Measurements from ENCODE around the gene TOX3. TPM values are rescaled to one million over a fixed set of nuclear protein-coding genes. Genes with fewer than 3 reads are reported as not detected.

Gene TOX3
- total and polyA plus RNA-seq, 7 donors: 0.03 to 0.10 TPM; not detected in 5

DNA sequence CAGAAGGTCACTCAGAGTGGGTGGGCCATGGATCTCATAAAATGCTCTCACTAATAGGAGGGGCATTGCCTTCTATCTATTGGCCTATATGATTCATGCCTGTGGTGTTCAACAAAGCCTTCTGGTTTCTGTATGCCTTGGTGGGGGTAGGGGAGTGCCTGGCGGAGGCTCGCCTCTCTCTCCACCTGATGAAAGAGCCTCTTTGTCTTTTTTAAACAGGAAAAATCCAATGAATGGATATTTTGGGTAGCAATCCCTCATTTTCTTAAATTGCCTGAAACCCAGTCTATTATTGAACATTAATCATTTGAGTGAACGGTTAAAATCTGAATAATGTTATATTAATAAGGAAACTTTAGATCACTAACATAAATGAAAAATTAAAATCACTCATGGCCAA is 90.6 kb downstream of the TOX3 start:
- no peak overlapping the region for H3K27ac ChIP-seq
- no peaks in the 10 kb centered on the region for H3K4me1 ChIP-seq
- intact Hi-C loops (cut with DNase I): no loop called here
- WGBS, 3 donors: 89 to 96% (median 93%) methylated on average over 3 of the region's 3 CpGs
- H3K27me3 ChIP-seq (ENCODE audit: insufficient read depth in 3 of 3, low read length in 2 of 3): no peaks in the 10 kb centered on the region
- no peak overlapping the region for H3K4me3 ChIP-seq
- TF ChIP-seq, protein P1, sequence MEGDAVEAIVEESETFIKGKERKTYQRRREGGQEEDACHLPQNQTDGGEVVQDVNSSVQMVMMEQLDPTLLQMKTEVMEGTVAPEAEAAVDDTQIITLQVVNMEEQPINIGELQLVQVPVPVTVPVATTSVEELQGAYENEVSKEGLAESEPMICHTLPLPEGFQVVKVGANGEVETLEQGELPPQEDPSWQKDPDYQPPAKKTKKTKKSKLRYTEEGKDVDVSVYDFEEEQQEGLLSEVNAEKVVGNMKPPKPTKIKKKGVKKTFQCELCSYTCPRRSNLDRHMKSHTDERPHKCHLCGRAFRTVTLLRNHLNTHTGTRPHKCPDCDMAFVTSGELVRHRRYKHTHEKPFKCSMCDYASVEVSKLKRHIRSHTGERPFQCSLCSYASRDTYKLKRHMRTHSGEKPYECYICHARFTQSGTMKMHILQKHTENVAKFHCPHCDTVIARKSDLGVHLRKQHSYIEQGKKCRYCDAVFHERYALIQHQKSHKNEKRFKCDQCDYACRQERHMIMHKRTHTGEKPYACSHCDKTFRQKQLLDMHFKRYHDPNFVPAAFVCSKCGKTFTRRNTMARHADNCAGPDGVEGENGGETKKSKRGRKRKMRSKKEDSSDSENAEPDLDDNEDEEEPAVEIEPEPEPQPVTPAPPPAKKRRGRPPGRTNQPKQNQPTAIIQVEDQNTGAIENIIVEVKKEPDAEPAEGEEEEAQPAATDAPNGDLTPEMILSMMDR (IDR thresholded peaks at IDR 0.05): no peak
- DNase-seq: no peak
- H3K9me3 ChIP-seq: no peaks in the 10 kb centered on the region
- no peaks in the 10 kb centered on the region for H3K36me3 ChIP-seq (ENCODE audit: insufficient read depth in 1 of 2, low read depth in 1 of 2)
- no peak for ATAC-seq

DNA sequence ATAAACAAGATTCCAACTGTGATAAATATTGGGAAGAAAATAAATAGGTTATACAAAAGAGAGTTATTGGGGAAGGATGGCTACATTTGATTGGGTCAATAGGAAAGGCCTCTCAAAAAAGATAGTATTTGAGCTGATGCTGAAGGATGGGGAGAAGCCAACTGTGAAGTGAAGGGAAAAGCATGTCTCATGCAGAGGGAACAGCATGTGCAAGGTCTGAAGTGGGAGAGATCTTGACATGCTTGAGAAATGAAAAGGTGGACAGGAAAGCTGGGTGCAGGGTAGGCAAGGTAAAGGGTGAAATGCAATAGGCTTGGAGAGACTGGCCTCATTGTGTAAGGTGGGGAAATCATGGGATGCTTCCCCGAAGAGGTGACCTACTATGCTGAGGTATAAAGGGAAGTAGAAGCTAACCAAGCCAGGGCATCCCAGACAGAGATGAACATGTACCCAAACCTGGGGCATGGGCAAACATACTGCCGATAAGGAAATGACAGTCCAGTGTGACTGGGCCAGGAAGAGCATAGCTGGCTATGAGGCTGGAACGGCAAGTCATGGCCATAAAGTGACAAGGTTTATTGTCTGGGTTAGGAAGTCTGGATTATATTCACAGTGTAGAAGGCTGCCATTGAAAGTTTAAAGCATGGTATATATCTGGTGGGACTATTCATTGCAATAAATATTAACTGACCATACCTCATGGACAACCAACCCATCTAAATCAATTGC is 91.2 kb downstream of the TOX3 start:
- intact Hi-C loops (cut with DNase I): no loop called here
- no peak overlapping the region for H3K4me3 ChIP-seq
- 84 to 96% (median 91%) methylated on average over 3 of the region's 3 CpGs for WGBS, 3 donors
- ATAC-seq (no peak), DNase-seq (no peak)
- TF ChIP-seq, protein P1 (IDR thresholded peaks at IDR 0.05): no peak
- no peaks in the 10 kb centered on the region for H3K36me3 ChIP-seq (ENCODE audit: insufficient read depth in 1 of 2, low read depth in 1 of 2)
- H3K9me3 ChIP-seq: no peaks in the 10 kb centered on the region
- no peaks in the 10 kb centered on the region for H3K4me1 ChIP-seq
- H3K27ac ChIP-seq: no peak overlapping the region
- no peaks in the 10 kb centered on the region for H3K27me3 ChIP-seq (ENCODE audit: insufficient read depth in 3 of 3, low read length in 2 of 3)

DNA sequence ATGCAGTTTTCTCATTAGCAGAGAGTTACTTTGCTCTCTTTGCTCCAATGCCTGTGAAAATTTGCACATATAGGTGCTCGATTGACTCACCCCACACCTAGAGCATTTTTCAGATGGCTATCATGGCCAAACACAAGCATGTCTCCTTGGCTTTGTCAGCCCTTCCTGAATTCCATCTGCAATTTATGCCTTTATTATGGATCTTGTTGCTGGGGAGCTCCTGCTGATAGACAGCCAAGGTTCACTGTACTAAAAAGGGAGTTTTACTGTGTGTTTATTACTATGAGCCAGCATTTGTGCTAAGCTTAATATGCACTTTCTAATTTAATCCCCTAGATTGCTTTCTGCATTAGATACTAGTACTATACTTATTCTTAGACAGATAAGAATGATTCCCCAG is 93.3 kb downstream of the TOX3 start:
- Histone ChIP-seq H3K27ac (no peak overlapping the region), H3K36me3 (ENCODE audit: insufficient read depth in 1 of 2, low read depth in 1 of 2) (no peaks in the 10 kb centered on the region), H3K9me3 (no peaks in the 10 kb centered on the region), H3K4me3 (no peak overlapping the region), H3K27me3 (ENCODE audit: insufficient read depth in 3 of 3, low read length in 2 of 3) (no peaks in the 10 kb centered on the region), H3K4me1 (no peaks in the 10 kb centered on the region)
- intact Hi-C loops (cut with DNase I): no loop called here
- 71 to 91% (median 85%) methylated on average over 1 of the region's 1 CpG for WGBS, 3 donors
- TF ChIP-seq, protein P1 (IDR thresholded peaks at IDR 0.05): no peak
- ATAC-seq (no peak), DNase-seq (no peak)

DNA sequence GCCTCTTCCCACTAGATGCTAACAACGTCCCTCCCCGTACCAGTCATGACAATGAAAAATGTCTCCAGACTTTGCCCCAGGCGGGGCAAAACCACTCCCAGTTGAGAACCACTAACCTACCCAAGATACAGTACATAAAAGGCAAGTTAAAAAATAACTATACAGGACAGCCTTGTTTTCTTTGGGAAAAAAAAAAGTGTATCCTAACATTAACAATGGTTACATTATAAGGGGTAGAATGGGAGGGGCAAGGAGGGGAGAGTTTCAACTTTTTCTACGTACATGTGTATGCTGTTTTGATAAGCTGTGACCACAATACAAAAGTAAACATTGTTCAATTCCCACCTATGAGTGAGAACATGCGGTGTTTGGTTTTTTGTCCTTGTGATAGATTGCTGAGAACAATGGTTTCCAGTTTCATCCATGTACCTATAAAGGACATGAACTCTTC is 94.9 kb downstream of the TOX3 start:
- ATAC-seq: no peak
- WGBS, 3 donors: 89 to 90% (median 90%) methylated on average over 5 of the region's 5 CpGs
- no peak for DNase-seq
- TF ChIP-seq, protein P1 (IDR thresholded peaks at IDR 0.05): no peak
- intact Hi-C loops (cut with DNase I): no loop called here
- Histone ChIP-seq H3K27me3 (ENCODE audit: insufficient read depth in 3 of 3, low read length in 2 of 3) (no peaks in the 10 kb centered on the region), H3K36me3 (ENCODE audit: insufficient read depth in 1 of 2, low read depth in 1 of 2) (no peaks in the 10 kb centered on the region), H3K27ac (no peak overlapping the region), H3K4me1 (no peaks in the 10 kb centered on the region), H3K9me3 (no peaks in the 10 kb centered on the region), H3K4me3 (no peak overlapping the region)

DNA sequence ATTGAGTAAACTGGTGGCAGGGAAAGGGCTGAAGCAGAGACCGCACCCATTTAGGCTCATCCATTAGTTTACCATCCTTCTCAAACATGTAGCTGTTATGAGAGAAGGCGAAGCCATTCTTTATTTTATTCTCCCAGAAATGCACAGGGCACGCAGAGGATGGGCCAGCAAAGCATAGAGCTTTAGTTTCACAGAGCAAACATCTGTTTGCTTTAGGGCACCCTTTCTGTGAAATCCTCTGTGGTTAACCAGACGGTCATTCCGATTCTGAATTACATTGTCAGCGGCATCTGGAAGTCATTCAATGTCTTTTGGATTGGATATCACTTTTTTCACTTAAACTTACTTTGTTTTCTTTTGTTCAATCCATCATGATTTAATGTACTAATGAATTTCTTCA is 96.0 kb downstream of the TOX3 start:
- intact Hi-C loops (cut with DNase I): no loop called here
- ATAC-seq (no peak), DNase-seq (no peak)
- Histone ChIP-seq H3K4me1 (no peaks in the 10 kb centered on the region), H3K27me3 (ENCODE audit: insufficient read depth in 3 of 3, low read length in 2 of 3) (no peaks in the 10 kb centered on the region), H3K36me3 (ENCODE audit: insufficient read depth in 1 of 2, low read depth in 1 of 2) (no peaks in the 10 kb centered on the region), H3K9me3 (no peaks in the 10 kb centered on the region), H3K27ac (no peak overlapping the region), H3K4me3 (no peak overlapping the region)
- TF ChIP-seq, protein P1 (IDR thresholded peaks at IDR 0.05): no peak
- WGBS, 3 donors: 56 to 60% (median 58%) methylated on average over 6 of the region's 6 CpGs

All from psoas muscle (tissue), 8 donors.